Esophagus squamous epithelium (tissue), 4 donors: ENCODE data around the gene DAB1.

Experiments used
- POLR2A ChIP-seq, 4 donors: fragments of 450-650 bp; IDR thresholded peaks; one replicate each; pipeline ENCODE4 v1.6.1; 2017; ENCODE audit warnings: antibody characterized with exemption in 4 of 4, mild to moderate bottlenecking in 4 of 4, moderate library complexity in 3 of 4
- TF ChIP-seq, protein P1 (sequence below), 6 experiments: fragments of 450-650 bp in 4 of 6; fragments of 200-600 bp in 2 of 6; sonication (generic) in 2 of 6; IDR thresholded peaks; one replicate each; pipeline ENCODE4 v1.5.1; 2016 to 2019; ENCODE audit warnings: antibody characterized with exemption in 6 of 6, mild to moderate bottlenecking in 4 of 6, moderate library complexity in 4 of 6

DNA sequence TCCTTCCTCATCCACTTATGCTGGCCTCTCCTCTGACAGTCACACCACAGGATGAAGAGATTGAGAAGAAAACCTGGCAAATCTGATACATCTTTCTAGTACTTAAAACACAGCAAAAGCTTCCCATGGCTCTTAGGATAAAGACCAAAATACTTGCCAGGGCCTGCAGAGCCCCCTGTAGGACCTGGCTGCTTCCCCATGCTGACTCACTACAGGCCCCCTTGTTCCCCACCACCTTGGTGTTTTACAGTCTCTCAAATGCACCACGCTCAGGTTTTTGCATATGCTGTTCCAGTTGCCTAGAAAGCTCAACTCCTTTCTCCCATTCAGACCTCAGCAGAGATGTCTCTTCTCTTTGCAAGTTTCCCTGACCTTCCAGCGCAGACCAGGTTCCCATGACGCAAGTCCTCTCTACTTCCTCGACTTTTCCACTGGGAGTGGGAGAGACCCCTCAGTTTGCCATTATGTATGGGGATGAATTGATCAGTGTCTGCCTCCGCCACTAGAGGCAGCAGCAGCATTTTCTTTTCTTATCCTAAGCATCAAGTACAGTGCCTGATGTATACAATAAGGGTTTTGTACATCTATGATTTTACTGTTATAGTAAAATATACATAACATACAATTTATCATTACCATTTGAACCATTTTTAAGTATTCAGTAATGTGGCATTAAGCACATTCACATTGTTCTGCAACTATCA is 344.3 kb downstream of the DAB1 start:
- TF ChIP-seq, protein P1, sequence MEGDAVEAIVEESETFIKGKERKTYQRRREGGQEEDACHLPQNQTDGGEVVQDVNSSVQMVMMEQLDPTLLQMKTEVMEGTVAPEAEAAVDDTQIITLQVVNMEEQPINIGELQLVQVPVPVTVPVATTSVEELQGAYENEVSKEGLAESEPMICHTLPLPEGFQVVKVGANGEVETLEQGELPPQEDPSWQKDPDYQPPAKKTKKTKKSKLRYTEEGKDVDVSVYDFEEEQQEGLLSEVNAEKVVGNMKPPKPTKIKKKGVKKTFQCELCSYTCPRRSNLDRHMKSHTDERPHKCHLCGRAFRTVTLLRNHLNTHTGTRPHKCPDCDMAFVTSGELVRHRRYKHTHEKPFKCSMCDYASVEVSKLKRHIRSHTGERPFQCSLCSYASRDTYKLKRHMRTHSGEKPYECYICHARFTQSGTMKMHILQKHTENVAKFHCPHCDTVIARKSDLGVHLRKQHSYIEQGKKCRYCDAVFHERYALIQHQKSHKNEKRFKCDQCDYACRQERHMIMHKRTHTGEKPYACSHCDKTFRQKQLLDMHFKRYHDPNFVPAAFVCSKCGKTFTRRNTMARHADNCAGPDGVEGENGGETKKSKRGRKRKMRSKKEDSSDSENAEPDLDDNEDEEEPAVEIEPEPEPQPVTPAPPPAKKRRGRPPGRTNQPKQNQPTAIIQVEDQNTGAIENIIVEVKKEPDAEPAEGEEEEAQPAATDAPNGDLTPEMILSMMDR (IDR thresholded peaks at IDR 0.05): peak in 1 of 6 experiments; percentile 33
- no peak for TF ChIP-seq POLR2A (IDR thresholded peaks at IDR 0.05)
